Heart right ventricle (tissue), 16 donors: ENCODE measurements around the gene DHRS2. TPM values are rescaled to one million over a fixed set of nuclear protein-coding genes. Genes with fewer than 3 reads are reported as not detected.

ENCODE experiments used
- ATAC-seq, 8 donors: fragments of 200-7000 bp; cut with Tn5 transposase; one replicate each; pipeline ENCODE4 v1.9.1; 2020; ENCODE audit warnings: mild to moderate bottlenecking in 8 of 8, moderate library complexity in 8 of 8, moderate number of reproducible peaks in 1 of 8
- DNase-seq, 2 donors: peaks; one replicate each; pipeline ENCODE4 v3.0.0-alpha.2; 2020
- H3K27ac ChIP-seq, 10 donors: fragments of 200-600 bp; sonication (generic) in 2 of 10; one replicate each; pipeline versions ENCODE4 v1.5.0 to v1.8.0; 2020 to 2022; ENCODE audit warnings: mild to moderate bottlenecking in 3 of 10
- H3K27me3 ChIP-seq, 7 donors: fragments of 200-600 bp; one replicate each; pipeline ENCODE4 v1.8.0; 2021 to 2022; ENCODE audit warnings: mild to moderate bottlenecking in 2 of 7
- H3K36me3 ChIP-seq, 9 donors: fragments of 200-600 bp; sonication (generic) in 1 of 9; one replicate each; pipeline versions ENCODE4 v1.5.0 to v1.8.0; 2020 to 2022; ENCODE audit warnings: mild to moderate bottlenecking in 2 of 9
- H3K4me1 ChIP-seq, 9 donors: fragments of 200-600 bp; sonication (generic) in 1 of 9; one replicate each; pipeline versions ENCODE4 v1.5.0 to v1.8.0; 2020 to 2022; ENCODE audit warnings: mild to moderate bottlenecking in 4 of 9
- H3K4me3 ChIP-seq, 10 donors: fragments of 200-600 bp; sonication (generic) in 2 of 10; one replicate each; pipeline versions ENCODE4 v1.5.0 to v1.8.0; 2020 to 2022; ENCODE audit warnings: mild to moderate bottlenecking in 7 of 10, moderate library complexity in 2 of 10
- H3K9me3 ChIP-seq, 11 donors: fragments of 200-600 bp in 10 of 11; sonication (generic) in 2 of 11; one replicate each; pipeline versions ENCODE4 v1.5.0 to v1.8.0; 2013 to 2022; ENCODE audit warnings: mild to moderate bottlenecking in 2 of 11, control low read depth in 1 of 11, moderate library complexity in 1 of 11
- WGBS, 2 donors: extraction: QIAGEN DNeasy Blood & Tissue Kit; methylation state at CpG; one replicate each; pipeline ENCODE4 v1.1.7; 2013; ENCODE audit warnings: inconsistent platforms in 1 of 2; 5-methylcytosine and 5-hydroxymethylcytosine counted together
- intact Hi-C, 10 donors: fragments of 100-400 bp; cut with DNase I; formaldehyde crosslinking; loops; one replicate each; pipeline versions ENCODE4 v1.11.1 to v1.14.2; 2022
- long read RNA-seq, 3 donors: library from polyadenylated mRNA; unstranded; transcript quantifications; one replicate each; pipeline ENCODE4 v2.0.0, GENCODE V29; 2020 to 2021
- polyA plus RNA-seq, 2 donors: library from polyadenylated mRNA; stranded (reverse); fragments of 200-250 nt; gene quantifications; one replicate each; pipeline ENCODE4 v1.2.3, GENCODE V29; 2013
- total RNA-seq, 10 donors: library from RNA; stranded (reverse); fragmentation: NEBNext Ultra II Directional in 3 of 10; extraction: Animal tissue kit (Norgen Biotek cat#: 25700) in 3 of 10; gene quantifications; one replicate each; pipeline versions ENCODE4 v1.2.1 to v1.2.4, GENCODE V29; 2021 to 2023
- TF ChIP-seq, protein P1 (sequence below), 9 donors: fragments of 200-600 bp; sonication (generic) in 2 of 9; IDR thresholded peaks; one replicate each; pipeline versions ENCODE4 v1.5.0 to v1.8.0; 2021 to 2022; ENCODE audit warnings: antibody characterized with exemption in 9 of 9, mild to moderate bottlenecking in 5 of 9, moderate library complexity in 1 of 9
- donor health status: Arrhythmogenic right ventricular cardiomyopathy.
- donor health status: ischemic (EF 13 %, LVEDD 7.1; RV severe dilation, severe dysfunction).
- donor health status: healthy with polysubstance abuse.
- donor health status: DM: no; HTN: yes; CAD: no.
- donor health status: DM: no; HTN: no; CAD: no.
- donor health status: ischemic (EF 25% LVEDD 6.9; RV normal size, moderate dysfunction).
- donor health status: ischemic (EF 25% LVEDD 5.7; RV mildly dilated, moderate dysfunction).
- donor health status: healthy.
- donor health status: DM: yes; HTN: yes; CAD: no.
- donor health status: Ischemic cardiomyopathy.
- donor health status: ischemic (EF 35%, LVEDD 5.7; RV mildly dilated, moderate dysfunction).
- donor health status: nonischemic (EF 11% LVEDD 7.7; RV severe dilation, severe dysfunction).
- donor health status: DM: yes; HTN: yes; CAD: no.
- donor health status: PGD.
- donor health status: ischemic (EF 29% LVEDD 5.4; RV normal size, mild dysfunction).
- donor health status: nonischemic (EF 23%, LVEDD 6.1; RV moderate dilation, normal function).

The DHRS2 gene, protein sequence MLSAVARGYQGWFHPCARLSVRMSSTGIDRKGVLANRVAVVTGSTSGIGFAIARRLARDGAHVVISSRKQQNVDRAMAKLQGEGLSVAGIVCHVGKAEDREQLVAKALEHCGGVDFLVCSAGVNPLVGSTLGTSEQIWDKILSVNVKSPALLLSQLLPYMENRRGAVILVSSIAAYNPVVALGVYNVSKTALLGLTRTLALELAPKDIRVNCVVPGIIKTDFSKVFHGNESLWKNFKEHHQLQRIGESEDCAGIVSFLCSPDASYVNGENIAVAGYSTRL
- total RNA-seq: not detected
- polyA plus RNA-seq: under 1 TPM in 1 of 2 donors, not detected in 1; 0.07 TPM
- long read RNA-seq, donor 1: 0 reads
- long read RNA-seq, donor 2: 0 reads
- long read RNA-seq, donor 3: 0 reads

DNA sequence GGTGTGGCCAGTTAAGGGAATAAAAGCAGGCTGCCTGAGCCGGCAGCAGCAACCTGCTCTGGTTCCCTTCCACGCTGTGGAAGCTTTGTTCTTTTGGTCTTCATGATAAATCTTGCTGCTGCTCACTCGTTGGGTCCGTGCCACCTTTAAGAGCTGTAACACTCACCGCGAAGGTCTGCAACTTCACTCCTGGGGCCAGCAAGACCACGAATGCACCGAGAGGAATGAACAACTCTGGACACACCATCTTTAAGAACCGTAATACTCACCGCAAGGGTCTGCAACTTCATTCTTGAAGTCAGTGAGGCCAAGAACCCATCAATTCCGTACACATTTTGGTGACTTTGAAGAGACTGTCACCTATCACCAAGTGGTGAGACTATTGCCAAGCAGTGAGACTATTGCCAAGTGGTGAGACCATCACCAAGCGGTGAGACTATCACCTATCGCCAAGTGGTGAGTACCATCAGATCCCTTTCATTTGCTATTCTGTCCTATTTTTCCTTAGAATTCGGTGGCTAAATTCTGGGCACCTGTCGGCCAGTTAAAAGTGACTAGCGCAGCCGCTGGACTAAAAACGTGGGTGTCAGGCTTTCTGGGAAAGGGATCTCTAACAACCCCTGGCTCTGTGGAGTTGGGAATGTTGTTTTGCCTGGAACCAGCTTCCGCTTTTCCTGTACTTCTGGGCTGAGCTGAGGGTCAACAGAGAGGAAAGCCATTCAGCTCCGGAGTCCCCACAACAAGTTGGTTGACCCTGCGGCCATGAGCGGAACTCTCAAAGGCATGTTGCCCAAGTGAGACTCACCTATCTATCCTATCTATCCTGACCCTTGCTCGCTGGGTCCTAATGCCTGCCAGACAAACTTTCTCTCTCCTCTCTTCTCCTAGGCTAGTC is at the start of gene DHRS2:
Gene DHRS2, plus strand, starts transcription at position 48 of the 895 bp plus-strand sequence. CDS start 2,501 bp downstream, outside the sequence.
- intact Hi-C loops: no loop called here
- no peak for DNase-seq
- no peak within 1 kb of the TSS for H3K27ac ChIP-seq
- peaks cover 0 to 25% (median 9%) of the 10 kb centered on the region in 9 donors for H3K4me1 ChIP-seq
- no peak for ATAC-seq
- TF ChIP-seq, protein P1, sequence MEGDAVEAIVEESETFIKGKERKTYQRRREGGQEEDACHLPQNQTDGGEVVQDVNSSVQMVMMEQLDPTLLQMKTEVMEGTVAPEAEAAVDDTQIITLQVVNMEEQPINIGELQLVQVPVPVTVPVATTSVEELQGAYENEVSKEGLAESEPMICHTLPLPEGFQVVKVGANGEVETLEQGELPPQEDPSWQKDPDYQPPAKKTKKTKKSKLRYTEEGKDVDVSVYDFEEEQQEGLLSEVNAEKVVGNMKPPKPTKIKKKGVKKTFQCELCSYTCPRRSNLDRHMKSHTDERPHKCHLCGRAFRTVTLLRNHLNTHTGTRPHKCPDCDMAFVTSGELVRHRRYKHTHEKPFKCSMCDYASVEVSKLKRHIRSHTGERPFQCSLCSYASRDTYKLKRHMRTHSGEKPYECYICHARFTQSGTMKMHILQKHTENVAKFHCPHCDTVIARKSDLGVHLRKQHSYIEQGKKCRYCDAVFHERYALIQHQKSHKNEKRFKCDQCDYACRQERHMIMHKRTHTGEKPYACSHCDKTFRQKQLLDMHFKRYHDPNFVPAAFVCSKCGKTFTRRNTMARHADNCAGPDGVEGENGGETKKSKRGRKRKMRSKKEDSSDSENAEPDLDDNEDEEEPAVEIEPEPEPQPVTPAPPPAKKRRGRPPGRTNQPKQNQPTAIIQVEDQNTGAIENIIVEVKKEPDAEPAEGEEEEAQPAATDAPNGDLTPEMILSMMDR (IDR thresholded peaks at IDR 0.05): no peak
- H3K36me3 ChIP-seq: no peaks in the 10 kb centered on the region
- no peak within 1 kb of the TSS for H3K4me3 ChIP-seq
- peaks cover 0 to 8% (median 0%) of the 10 kb centered on the region in 7 donors for H3K27me3 ChIP-seq
- peaks cover 0 to 12% (median 0%) of the 10 kb centered on the region in 11 donors for H3K9me3 ChIP-seq
- WGBS, 2 donors: 90% methylated on average over 23 of the region's 23 CpGs

DNA sequence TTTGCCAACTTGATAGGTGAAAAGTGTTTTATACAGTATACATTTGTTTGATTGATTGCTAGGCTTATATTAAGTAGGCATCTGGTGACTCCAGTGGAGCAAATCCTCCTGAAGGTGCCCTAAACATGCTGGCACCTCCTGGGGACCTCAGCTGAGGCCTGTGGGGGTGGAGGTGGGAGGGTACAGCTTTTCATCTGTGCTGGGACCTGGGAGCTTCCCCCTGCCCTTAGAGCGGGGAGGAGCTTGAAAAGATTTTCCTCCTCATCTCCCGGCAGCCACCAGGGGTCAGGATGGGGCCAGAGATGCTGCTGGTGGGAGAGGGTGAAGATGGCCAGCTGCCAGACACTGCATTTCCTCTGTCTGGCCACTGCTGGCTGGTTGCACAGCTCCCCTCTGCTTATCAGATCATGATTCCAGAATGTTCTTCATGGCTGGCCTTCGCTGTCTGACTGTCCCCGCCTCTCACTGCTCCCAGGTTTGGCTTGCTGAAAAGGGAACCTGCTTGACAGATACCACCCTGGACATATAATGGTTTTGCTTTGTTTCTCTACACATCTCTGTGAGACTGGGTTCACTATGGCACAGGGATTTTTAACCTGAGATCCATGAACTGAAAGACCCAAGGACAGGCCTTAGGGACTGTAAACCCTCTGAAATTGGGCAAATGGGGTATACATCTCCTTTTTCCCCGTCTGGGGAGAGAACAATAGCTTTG is 47.1 kb upstream of the DHRS2 start:
- peaks cover 0 to 14% (median 0%) of the 10 kb centered on the region in 7 donors for H3K27me3 ChIP-seq
- TF ChIP-seq, protein P1 (IDR thresholded peaks at IDR 0.05): peak; percentile 32 to 83 (median 71)
- intact Hi-C loops: loop anchor here in 5 of 10 donors (1.0 to 10.0 kb wide), 5 partner anchors 338 to 346 kb away; no protein-coding TSS in a partner anchor
- H3K36me3 ChIP-seq: no peaks in the 10 kb centered on the region
- peak; percentile 78 to 97 (median 93) for ATAC-seq
- peaks cover 0 to 8% (median 7%) of the 10 kb centered on the region in 9 donors for H3K4me1 ChIP-seq
- WGBS, 2 donors: 11 to 17% methylated on average over 5 of the region's 5 CpGs
- peak; percentile 83 to 85 for DNase-seq
- no peaks in the 10 kb centered on the region for H3K9me3 ChIP-seq
- H3K27ac ChIP-seq: no peak overlapping the region
- H3K4me3 ChIP-seq: no peak overlapping the region

- WGBS, 2 donors: 93% methylated on average over 2 of the region's 2 CpGs
- Histone ChIP-seq H3K4me3 (no peak overlapping the region), H3K4me1 (peaks cover 0 to 8% (median 7%) of the 10 kb centered on the region in 9 donors), H3K27ac (no peak overlapping the region), H3K9me3 (no peaks in the 10 kb centered on the region), H3K36me3 (no peaks in the 10 kb centered on the region), H3K27me3 (peaks cover 0 to 14% (median 0%) of the 10 kb centered on the region in 7 donors)
- TF ChIP-seq, protein P1 (IDR thresholded peaks at IDR 0.05): no peak
- ATAC-seq (peak in 1 of 8 donors; percentile 14), DNase-seq (no peak)
- intact Hi-C loops: loop anchor here in 5 of 10 donors (1.0 to 10.0 kb wide), 5 partner anchors 337 to 345 kb away; no protein-coding TSS in a partner anchor
These were observed 46.6 kb upstream of the DHRS2 start for GRCh38 chr14:23589606-23590005.
